HCT116 (cell line): Measurements from ENCODE around the gene RNPS1. TPM values are rescaled to one million over a fixed set of nuclear protein-coding genes. Genes with fewer than 3 reads are reported as not detected.

Experiments
- ATAC-seq: fragments of 200-7000 bp; cut with Tn5 transposase; 2 replicates; pipeline ENCODE4 v1.9.1; 2020; ENCODE audit warnings: mild to moderate bottlenecking, moderate library complexity
- BruUV-seq: library from RNA; stranded (reverse); fragments of 400-500 nt; replicated peaks from 2 replicates; lab custom pipeline; 2021; lab: Mats Ljungman, UMichigan
- CTCF ChIA-PET: fragments of 300-600 bp; sonication (Branson Sonifier 250); formaldehyde crosslinking; loops from one replicate; lab custom pipeline; 2021; ENCODE audit warnings: antibody characterized with exemption; lab: Charles Lee
- POLR2A ChIA-PET: fragments of 300-600, 350-600 bp; sonication (Branson Sonifier 250); formaldehyde crosslinking; loops from one replicate; lab custom pipeline; 2021; ENCODE audit warnings: antibody characterized with exemption; lab: Charles Lee
- RAD21 ChIA-PET, 2 experiments: fragments of 300-600 bp; sonication (Branson Sonifier 250); formaldehyde crosslinking; loops; one replicate each; lab custom pipeline; 2023; ENCODE audit warnings: low total read pairs in 2 of 2; ENCODE audit not compliant: uncharacterized antibody in 2 of 2, unreplicated experiment in 2 of 2, low non-redundant PET in 1 of 2; lab: Charles Lee
- DNase-seq: peaks from one replicate; pipeline ENCODE4 v3.0.0-alpha.2; 2010; ENCODE audit warnings: low read depth, low spot score
- H2AFZ ChIP-seq: fragments of 200-600 bp; shearing (Covaris generic), sonication (generic); 2 replicates; pipeline ENCODE4 v1.6.1; 2017; ENCODE audit warnings: low read depth, mixed run types, mixed read lengths, antibody characterized with exemption, low read length; ENCODE audit not compliant: poor library complexity, severe bottlenecking
- H3K27ac ChIP-seq: 2 replicates; pipeline ENCODE4 v1.5.1; 2012; ENCODE audit warnings: low read depth, low read length
- H3K27me3 ChIP-seq: fragments of 200-600 bp; sonication (generic); 2 replicates; pipeline ENCODE4 v1.6.1; 2016; ENCODE audit warnings: mixed run types, low read length, mixed read lengths; ENCODE audit not compliant: insufficient read depth
- H3K36me3 ChIP-seq, 2 experiments: fragments of 200-500 bp in 1 of 2; fragments of 200-600 bp in 1 of 2; sonication (Bioruptor generic) in 1 of 2; sonication (generic) in 1 of 2; 2 replicates each; pipeline versions ENCODE4 v1.5.1 to v1.6.1; 2014 to 2016; ENCODE audit warnings: low read length in 2 of 2, inconsistent platforms in 1 of 2, mixed read lengths in 1 of 2, mixed run types in 1 of 2; ENCODE audit not compliant: insufficient read depth in 2 of 2, control insufficient read depth in 1 of 2
- H3K4me1 ChIP-seq, 2 experiments: fragments of 200-600 bp in 1 of 2; sonication (generic) in 1 of 2; 2 replicates each; pipeline versions ENCODE4 v1.5.1 to v1.6.1; 2012 to 2017; ENCODE audit warnings: low read length in 2 of 2, inconsistent platforms in 1 of 2, mild to moderate bottlenecking in 1 of 2, mixed read lengths in 1 of 2, mixed run types in 1 of 2, moderate library complexity in 1 of 2; ENCODE audit not compliant: insufficient read depth in 2 of 2, control insufficient read depth in 1 of 2
- H3K4me2 ChIP-seq: fragments of 200-600 bp; sonication (generic); 2 replicates; pipeline ENCODE4 v1.6.1; 2017; ENCODE audit warnings: mixed run types, low read length, mixed read lengths
- H3K4me3 ChIP-seq, 2 experiments: fragments of 200-600 bp in 1 of 2; sonication (generic) in 1 of 2; replicated peaks in 1 of 2; 2 replicates each; pipeline ENCODE4 v1.5.1; 2011 to 2016; ENCODE audit warnings: low read length in 2 of 2, control low read depth in 1 of 2, low read depth in 1 of 2, mild to moderate bottlenecking in 1 of 2, mixed read lengths in 1 of 2, mixed run types in 1 of 2
- H3K79me2 ChIP-seq: fragments of 200-600 bp; sonication (generic); 2 replicates; pipeline ENCODE4 v1.6.1; 2017; ENCODE audit warnings: mild to moderate bottlenecking, mixed run types, low read length, moderate library complexity, mixed read lengths; ENCODE audit not compliant: insufficient read depth
- H3K9ac ChIP-seq: fragments of 200-600 bp; sonication (generic); 2 replicates; pipeline ENCODE4 v1.6.1; 2016; ENCODE audit warnings: low read length, mixed read lengths
- H3K9me2 ChIP-seq: fragments of 200-600 bp; sonication (generic), shearing (Covaris generic); 2 replicates; pipeline ENCODE4 v1.6.1; 2017; ENCODE audit warnings: mixed run types, mild to moderate bottlenecking, moderate library complexity; ENCODE audit not compliant: insufficient read depth
- H3K9me3 ChIP-seq, 2 experiments: fragments of 200-500 bp in 1 of 2; fragments of 200-600 bp in 1 of 2; sonication (Bioruptor generic) in 1 of 2; sonication (generic) in 1 of 2; 2 replicates each; pipeline ENCODE4 v1.6.1; 2014 to 2017; ENCODE audit warnings: low read length in 2 of 2, mixed read lengths in 2 of 2, inconsistent platforms in 1 of 2, low read depth in 1 of 2, mild to moderate bottlenecking in 1 of 2, mixed run types in 1 of 2, moderate library complexity in 1 of 2; ENCODE audit not compliant: control insufficient read depth in 1 of 2, insufficient read depth in 1 of 2
- H4K20me1 ChIP-seq: fragments of 200-600 bp; sonication (generic), shearing (Covaris generic); 2 replicates; pipeline ENCODE4 v1.6.1; 2017; ENCODE audit warnings: mixed run types, mild to moderate bottlenecking, moderate library complexity; ENCODE audit not compliant: insufficient read depth
- CBX3 ChIP-seq: IDR thresholded peaks from 2 replicates; pipeline ENCODE4 v1.6.1; 2012; ENCODE audit warnings: low read depth
- EGR1 ChIP-seq: IDR thresholded peaks from 2 replicates; pipeline ENCODE4 v1.6.1; 2012; ENCODE audit warnings: low read depth
- ELF1 ChIP-seq: IDR thresholded peaks from 2 replicates; pipeline ENCODE4 v1.6.1; 2012; ENCODE audit warnings: low read depth, borderline replicate concordance
- EZH2 ChIP-seq: fragments of 200-600 bp; sonication (generic); IDR thresholded peaks from 2 replicates; pipeline ENCODE4 v1.6.1; 2017; ENCODE audit warnings: antibody characterized with exemption, mixed run types
- EZH2phosphoT487 ChIP-seq: fragments of 200-600 bp; IDR thresholded peaks from 2 replicates; pipeline ENCODE4 v1.6.1; 2018; ENCODE audit warnings: antibody characterized with exemption, borderline replicate concordance
- FOSL1 ChIP-seq: IDR thresholded peaks from 2 replicates; pipeline ENCODE4 v1.6.1; 2012; ENCODE audit warnings: low read depth
- JUND ChIP-seq: IDR thresholded peaks from 2 replicates; pipeline ENCODE4 v1.6.1; 2012
- POLR2A ChIP-seq: IDR thresholded peaks from 2 replicates; pipeline ENCODE4 v1.7.0; 2011; ENCODE audit warnings: borderline replicate concordance; ENCODE audit not compliant: insufficient read depth, insufficient read length; ENCODE audit errors: extremely low read depth
- POLR2AphosphoS5 ChIP-seq: IDR thresholded peaks from 2 replicates; pipeline ENCODE4 v1.6.1; 2011; ENCODE audit warnings: mild to moderate bottlenecking, low read depth, low read length, moderate library complexity
- SP1 ChIP-seq: IDR thresholded peaks from 2 replicates; pipeline ENCODE4 v1.6.1; 2012; ENCODE audit warnings: low read depth
- SRF ChIP-seq: IDR thresholded peaks from 2 replicates; pipeline ENCODE4 v1.6.1; 2012; ENCODE audit warnings: low read depth
- TCF7L2 ChIP-seq: IDR thresholded peaks from 2 replicates; pipeline ENCODE4 v1.7.0; 2011; ENCODE audit warnings: borderline replicate concordance, inconsistent platforms; ENCODE audit not compliant: insufficient read depth, insufficient read length; ENCODE audit errors: extremely low read depth
- YY1 ChIP-seq: IDR thresholded peaks from 2 replicates; pipeline ENCODE4 v1.6.1; 2011; ENCODE audit warnings: low read length, low read depth, moderate library complexity, mild to moderate bottlenecking; ENCODE audit not compliant: insufficient replicate concordance; ENCODE audit errors: extremely low read depth
- ZFX ChIP-seq: fragments of 450-650 bp; IDR thresholded peaks from 2 replicates; pipeline ENCODE4 v1.6.1; 2017
- ZNF274 ChIP-seq: fragments of 200-500 bp; sonication (Bioruptor generic); IDR thresholded peaks from 2 replicates; pipeline ENCODE4 v1.6.1; 2014; ENCODE audit warnings: mild to moderate bottlenecking, low read depth, low read length, inconsistent platforms
- intact Hi-C: fragments of 100-400 bp; cut with micrococcal nuclease; formaldehyde crosslinking; loops from 2 replicates; pipeline ENCODE4 v1.10.0; 2022
- total RNA-seq: library from RNA; stranded (reverse); gene quantifications from one replicate; pipeline ENCODE4 v1.2.1, GENCODE V29; 2021; ENCODE audit not compliant: unreplicated experiment
- TF ChIP-seq, protein P1 (sequence below): IDR thresholded peaks from 2 replicates; pipeline ENCODE4 v1.6.1; 2011; ENCODE audit warnings: mild to moderate bottlenecking, low read length, moderate library complexity; ENCODE audit not compliant: insufficient replicate concordance; ENCODE audit errors: extremely low read depth
- TF ChIP-seq, protein P2 (sequence below), 3 experiments: fragments of 200-600 bp in 1 of 3; sonication (generic) in 1 of 3; IDR thresholded peaks in 2 of 3; conservative IDR thresholded peaks in 1 of 3; 2 replicates each; pipeline ENCODE4 v1.5.1; 2012 to 2017; ENCODE audit warnings: low read depth in 2 of 3, low read length in 2 of 3, antibody characterized with exemption in 1 of 3, borderline replicate concordance in 1 of 3, control low read depth in 1 of 3, mild to moderate bottlenecking in 1 of 3, mixed read lengths in 1 of 3, mixed run types in 1 of 3, moderate library complexity in 1 of 3; ENCODE audit not compliant: insufficient read depth in 1 of 3
- TF ChIP-seq, protein P3 (sequence below): IDR thresholded peaks from 2 replicates; pipeline ENCODE4 v1.6.1; 2012
- TF ChIP-seq, protein P4 (sequence below): IDR thresholded peaks from 2 replicates; pipeline ENCODE4 v1.6.1; 2012

Gene RNPS1
- total RNA-seq, 1 experiment from 2014 or later, result 257 TPM

DNA sequence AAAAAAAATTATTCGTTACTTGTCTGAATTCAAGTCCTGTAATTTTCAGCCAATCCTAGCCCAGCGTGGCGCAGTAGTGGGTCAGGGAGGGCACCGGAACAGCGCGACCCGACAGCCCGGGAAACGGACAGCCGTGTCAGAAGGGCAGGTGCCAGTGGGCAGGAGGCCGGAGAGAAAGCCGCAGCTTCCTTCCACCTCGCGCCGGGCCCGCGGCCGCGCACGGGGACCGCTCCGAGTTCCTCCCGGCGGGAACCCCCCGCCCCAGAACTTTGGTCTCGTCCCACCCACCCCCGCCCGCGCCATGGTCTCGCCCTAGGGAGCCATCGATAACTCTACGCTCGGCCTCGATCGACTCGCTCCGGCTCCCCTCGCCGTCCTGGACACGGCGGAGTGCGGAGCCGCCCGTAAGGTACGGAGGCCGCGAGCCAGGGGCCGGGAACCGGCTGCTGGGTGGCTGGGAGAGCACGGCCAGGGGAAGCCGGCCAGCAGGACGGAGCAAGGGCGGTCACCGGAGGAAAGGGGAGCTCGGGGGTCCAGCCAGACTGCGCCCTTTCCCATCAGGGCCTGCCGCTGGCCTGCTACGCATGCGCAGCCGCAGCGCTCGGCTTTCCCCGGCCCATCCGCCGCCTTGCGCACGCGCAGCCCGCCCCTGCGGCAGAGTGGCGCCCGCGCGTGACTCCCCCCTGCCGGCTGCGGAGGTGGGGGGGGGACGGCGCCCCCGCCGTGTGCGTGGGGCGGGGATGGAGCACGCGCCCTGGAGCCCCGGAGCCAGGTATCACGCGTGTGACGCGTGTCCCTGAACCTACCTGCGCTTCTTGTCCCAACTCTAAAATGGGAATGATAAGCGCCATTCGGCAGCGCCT, 62.6 kb downstream of the RNPS1 start, which contains the start of gene MLST8:
MLST8 (plus strand) TSS at position 351 of the 863 bp plus-strand sequence. CDS start 632 bp downstream, outside the sequence.
- ChIA-PET RAD21 (interaction anchor here in 1 of 2 experiments (0.6 kb wide), 1 partner anchor 230 kb away, joined by 3 read pairs; no protein-coding TSS in a partner anchor), POLR2A (interaction anchor here (0.8 to 1.0 kb wide), 4 partner anchors 11 to 264 kb away, joined by 3 to 4 read pairs (median 3); partner anchors contain the start of genes RPS2 and TRAF7)
- intact Hi-C loops, result no loop called here
- TF ChIP-seq, protein P1, sequence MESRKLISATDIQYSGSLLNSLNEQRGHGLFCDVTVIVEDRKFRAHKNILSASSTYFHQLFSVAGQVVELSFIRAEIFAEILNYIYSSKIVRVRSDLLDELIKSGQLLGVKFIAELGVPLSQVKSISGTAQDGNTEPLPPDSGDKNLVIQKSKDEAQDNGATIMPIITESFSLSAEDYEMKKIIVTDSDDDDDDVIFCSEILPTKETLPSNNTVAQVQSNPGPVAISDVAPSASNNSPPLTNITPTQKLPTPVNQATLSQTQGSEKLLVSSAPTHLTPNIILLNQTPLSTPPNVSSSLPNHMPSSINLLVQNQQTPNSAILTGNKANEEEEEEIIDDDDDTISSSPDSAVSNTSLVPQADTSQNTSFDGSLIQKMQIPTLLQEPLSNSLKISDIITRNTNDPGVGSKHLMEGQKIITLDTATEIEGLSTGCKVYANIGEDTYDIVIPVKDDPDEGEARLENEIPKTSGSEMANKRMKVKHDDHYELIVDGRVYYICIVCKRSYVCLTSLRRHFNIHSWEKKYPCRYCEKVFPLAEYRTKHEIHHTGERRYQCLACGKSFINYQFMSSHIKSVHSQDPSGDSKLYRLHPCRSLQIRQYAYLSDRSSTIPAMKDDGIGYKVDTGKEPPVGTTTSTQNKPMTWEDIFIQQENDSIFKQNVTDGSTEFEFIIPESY, result peak; percentile 37
- TF ChIP-seq SP1, result peak; percentile 2; the same call in 1 of the 2 replicates
- no peak for TF ChIP-seq ZNF274
- TF ChIP-seq EZH2, result no peak
- TF ChIP-seq ELF1, result no peak
- TF ChIP-seq JUND, result no peak; the same call in 1 of the 2 replicates
- TF ChIP-seq EZH2phosphoT487, result no peak
- no peak for TF ChIP-seq CBX3
- peak; percentile 75 for TF ChIP-seq EGR1
- TF ChIP-seq POLR2A, result peak; percentile 43
- TF ChIP-seq YY1, result peak; percentile 80
- TF ChIP-seq, protein P2, sequence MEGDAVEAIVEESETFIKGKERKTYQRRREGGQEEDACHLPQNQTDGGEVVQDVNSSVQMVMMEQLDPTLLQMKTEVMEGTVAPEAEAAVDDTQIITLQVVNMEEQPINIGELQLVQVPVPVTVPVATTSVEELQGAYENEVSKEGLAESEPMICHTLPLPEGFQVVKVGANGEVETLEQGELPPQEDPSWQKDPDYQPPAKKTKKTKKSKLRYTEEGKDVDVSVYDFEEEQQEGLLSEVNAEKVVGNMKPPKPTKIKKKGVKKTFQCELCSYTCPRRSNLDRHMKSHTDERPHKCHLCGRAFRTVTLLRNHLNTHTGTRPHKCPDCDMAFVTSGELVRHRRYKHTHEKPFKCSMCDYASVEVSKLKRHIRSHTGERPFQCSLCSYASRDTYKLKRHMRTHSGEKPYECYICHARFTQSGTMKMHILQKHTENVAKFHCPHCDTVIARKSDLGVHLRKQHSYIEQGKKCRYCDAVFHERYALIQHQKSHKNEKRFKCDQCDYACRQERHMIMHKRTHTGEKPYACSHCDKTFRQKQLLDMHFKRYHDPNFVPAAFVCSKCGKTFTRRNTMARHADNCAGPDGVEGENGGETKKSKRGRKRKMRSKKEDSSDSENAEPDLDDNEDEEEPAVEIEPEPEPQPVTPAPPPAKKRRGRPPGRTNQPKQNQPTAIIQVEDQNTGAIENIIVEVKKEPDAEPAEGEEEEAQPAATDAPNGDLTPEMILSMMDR (IDR thresholded peaks at IDR 0.05 in 2 of 3, conservative IDR thresholded peaks at IDR 0.05 in 1 of 3; ENCODE audit: borderline replicate concordance in 1 of 3, insufficient read depth in 1 of 3, low read depth in 2 of 3, low read length in 2 of 3), result 0 out of 6 replicates have a peak, but pooled peaks of 2 of the 3 experiments have one; percentile 10 to 13
- TF ChIP-seq, protein P3, sequence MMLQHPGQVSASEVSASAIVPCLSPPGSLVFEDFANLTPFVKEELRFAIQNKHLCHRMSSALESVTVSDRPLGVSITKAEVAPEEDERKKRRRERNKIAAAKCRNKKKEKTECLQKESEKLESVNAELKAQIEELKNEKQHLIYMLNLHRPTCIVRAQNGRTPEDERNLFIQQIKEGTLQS, result no peak
- peak; percentile 97 for TF ChIP-seq ZFX
- TF ChIP-seq SRF, result no peak; the same call in 1 of the 2 replicates
- peak; percentile 36 for TF ChIP-seq TCF7L2
- peak; percentile 87 for TF ChIP-seq POLR2AphosphoS5
- no peak for TF ChIP-seq FOSL1
- TF ChIP-seq, protein P4, sequence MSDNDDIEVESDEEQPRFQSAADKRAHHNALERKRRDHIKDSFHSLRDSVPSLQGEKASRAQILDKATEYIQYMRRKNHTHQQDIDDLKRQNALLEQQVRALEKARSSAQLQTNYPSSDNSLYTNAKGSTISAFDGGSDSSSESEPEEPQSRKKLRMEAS, result peak; percentile 71

More for the DNA sequence above, 62.6 kb downstream of the RNPS1 start, which contains the start of gene MLST8:
- no peaks in the 10 kb centered on the region for H4K20me1 ChIP-seq
- peak within 1 kb of the TSS; percentile 81 to 86 for H3K4me3 ChIP-seq
- H2AFZ ChIP-seq, result no peak within 1 kb of the TSS
- ATAC-seq (peak; percentile 75), DNase-seq (peak; percentile 78)
- H3K4me2 ChIP-seq, result peak within 1 kb of the TSS; percentile 99
- H3K36me3 ChIP-seq, result peaks cover 4 to 19% of the 10 kb centered on the region in 2 experiments; a peak in 3 of 4 replicates
- BruUV-seq, result no TSS peak
- H3K27ac ChIP-seq, result peak within 1 kb of the TSS; percentile 94
- peaks cover 23% of the 10 kb centered on the region for H3K79me2 ChIP-seq
- H3K9ac ChIP-seq, result peak within 1 kb of the TSS; percentile 81
- CTCF ChIA-PET, result interaction anchor here (3.0 kb wide), 1 partner anchor 10 kb away, joined by 11 read pairs; no protein-coding TSS in a partner anchor
- no peaks in the 10 kb centered on the region for H3K9me2 ChIP-seq
- H3K4me1 ChIP-seq, result peaks cover 5 to 23% of the 10 kb centered on the region in 2 experiments
- no peaks in the 10 kb centered on the region for H3K9me3 ChIP-seq
- H3K27me3 ChIP-seq, result no peaks in the 10 kb centered on the region
